Testis (tissue), 3 donors: Measurements from ENCODE around the gene DNAJC11. TPM values are rescaled to one million over a fixed set of nuclear protein-coding genes. Genes with fewer than 3 reads are reported as not detected.

Source experiments
- DNase-seq: peaks from one replicate; pipeline ENCODE4 v3.0.0-alpha.2; 2019
- H3K27ac ChIP-seq, 2 donors: fragments of 200-600 bp; sonication (generic); one replicate each; pipeline ENCODE4 v1.5.1; 2019
- H3K27me3 ChIP-seq: fragments of 200-600 bp; sonication (generic); one replicate; pipeline ENCODE4 v1.5.1; 2019
- H3K36me3 ChIP-seq: fragments of 200-600 bp; sonication (generic); one replicate; pipeline ENCODE4 v1.5.1; 2017; ENCODE audit warnings: low read depth; ENCODE audit errors: missing control alignments
- H3K4me1 ChIP-seq: fragments of 200-600 bp; sonication (generic); one replicate; pipeline ENCODE4 v1.5.1; 2019
- H3K4me3 ChIP-seq, 2 donors: fragments of 200-600 bp; sonication (generic); one replicate each; pipeline ENCODE4 v1.5.1; 2017 to 2019
- H3K9me3 ChIP-seq: fragments of 200-600 bp; sonication (generic); one replicate; pipeline ENCODE4 v1.5.1; 2017
- POLR2A ChIP-seq: fragments of 450-650 bp; IDR thresholded peaks from one replicate; pipeline ENCODE4 v1.6.1; 2017; ENCODE audit warnings: antibody characterized with exemption, mild to moderate bottlenecking, moderate library complexity
- WGBS, 2 donors: methylation state at CpG; one replicate each; pipeline ENCODE4 v1.1.5; 2018; 5-methylcytosine and 5-hydroxymethylcytosine counted together
- intact Hi-C: fragments of 100-400 bp; cut with DNase I; formaldehyde crosslinking; loops from one replicate; pipeline ENCODE4 v1.15.1; 2023; ENCODE audit warnings: low total_unique reads
- polyA plus RNA-seq: library from polyadenylated mRNA; stranded (reverse); fragments of 350-450 nt; fragmentation: Illumina TruSeq; extraction: RNeasy Lipid Tissue Mini Kit (QIAGEN cat#74804); gene quantifications from one replicate; pipeline ENCODE4 v1.2.3, GENCODE V29; 2014; ENCODE audit warnings: low read depth, low replicate concordance; ENCODE audit not compliant: insufficient read depth
- total RNA-seq, 2 donors: library from RNA; depleted of rRNA; stranded (reverse); fragments of >200 nt; gene quantifications; one replicate each; pipeline ENCODE4 v1.2.3, GENCODE V29; 2016
- TF ChIP-seq, protein P1 (sequence below), 3 experiments: fragments of 450-650 bp in 2 of 3; fragments of 200-600 bp in 1 of 3; sonication (generic) in 1 of 3; IDR thresholded peaks; one replicate each; pipeline ENCODE4 v1.5.1; 2016 to 2019; ENCODE audit warnings: antibody characterized with exemption in 3 of 3, mild to moderate bottlenecking in 2 of 3, moderate library complexity in 1 of 3

The DNAJC11 gene
- total and polyA plus RNA-seq, 3 donors from 2014 or later = 41.5 to 53.3 (median 52.7) TPM

DNA sequence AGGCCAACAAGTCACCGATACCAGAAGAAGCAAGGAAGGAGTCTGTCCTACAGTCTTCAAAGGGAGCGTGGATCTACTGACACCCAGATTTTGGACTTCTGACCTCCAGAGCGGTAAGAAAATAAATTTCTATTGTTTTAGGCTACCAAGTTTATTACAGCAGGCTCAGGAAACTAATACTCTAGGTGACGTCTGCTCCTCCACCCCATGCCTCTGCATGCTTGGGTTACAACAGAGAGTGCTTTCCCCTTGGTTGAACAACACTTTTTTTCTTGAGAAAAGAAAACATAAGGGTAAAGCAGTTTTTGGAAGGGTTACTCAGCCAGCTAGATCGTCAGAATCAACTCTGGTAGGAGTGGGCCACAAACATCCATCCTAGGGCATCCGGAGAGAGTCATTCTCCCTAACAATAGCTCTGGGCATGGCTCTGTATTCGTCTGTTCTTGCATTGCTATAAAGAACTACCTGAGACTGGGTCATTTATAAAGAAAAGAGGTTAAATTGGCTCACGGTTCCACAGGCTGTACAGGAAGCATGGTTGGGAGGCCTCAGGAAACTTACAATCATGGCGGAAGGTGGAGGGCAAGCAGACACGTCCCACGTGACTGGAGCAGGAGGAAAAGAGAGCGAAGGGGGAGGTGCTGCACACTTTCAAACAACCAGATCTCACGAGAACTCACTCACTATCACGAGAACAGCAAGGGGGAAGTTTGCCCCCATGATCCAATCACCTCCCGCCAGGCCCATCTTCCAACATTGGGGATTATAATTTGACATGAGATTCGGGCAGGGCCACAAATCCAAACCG lies 22.2 kb upstream of the DNAJC11 start:
- H3K4me1 ChIP-seq = peaks cover 6% of the 10 kb centered on the region
- intact Hi-C loops = loop anchor here (10.0 kb wide), 2 partner anchors 351 to 491 kb away; no protein-coding TSS in a partner anchor
- H3K9me3 ChIP-seq = no peaks in the 10 kb centered on the region
- no peaks in the 10 kb centered on the region for H3K36me3 ChIP-seq
- H3K27ac ChIP-seq = no peak overlapping the region
- 74 to 86% methylated on average over 17 of the region's 17 CpGs for WGBS, 2 donors
- no peak for TF ChIP-seq POLR2A
- TF ChIP-seq, protein P1, sequence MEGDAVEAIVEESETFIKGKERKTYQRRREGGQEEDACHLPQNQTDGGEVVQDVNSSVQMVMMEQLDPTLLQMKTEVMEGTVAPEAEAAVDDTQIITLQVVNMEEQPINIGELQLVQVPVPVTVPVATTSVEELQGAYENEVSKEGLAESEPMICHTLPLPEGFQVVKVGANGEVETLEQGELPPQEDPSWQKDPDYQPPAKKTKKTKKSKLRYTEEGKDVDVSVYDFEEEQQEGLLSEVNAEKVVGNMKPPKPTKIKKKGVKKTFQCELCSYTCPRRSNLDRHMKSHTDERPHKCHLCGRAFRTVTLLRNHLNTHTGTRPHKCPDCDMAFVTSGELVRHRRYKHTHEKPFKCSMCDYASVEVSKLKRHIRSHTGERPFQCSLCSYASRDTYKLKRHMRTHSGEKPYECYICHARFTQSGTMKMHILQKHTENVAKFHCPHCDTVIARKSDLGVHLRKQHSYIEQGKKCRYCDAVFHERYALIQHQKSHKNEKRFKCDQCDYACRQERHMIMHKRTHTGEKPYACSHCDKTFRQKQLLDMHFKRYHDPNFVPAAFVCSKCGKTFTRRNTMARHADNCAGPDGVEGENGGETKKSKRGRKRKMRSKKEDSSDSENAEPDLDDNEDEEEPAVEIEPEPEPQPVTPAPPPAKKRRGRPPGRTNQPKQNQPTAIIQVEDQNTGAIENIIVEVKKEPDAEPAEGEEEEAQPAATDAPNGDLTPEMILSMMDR (IDR thresholded peaks at IDR 0.05) = no peak
- DNase-seq = no peak
- no peaks in the 10 kb centered on the region for H3K27me3 ChIP-seq
- H3K4me3 ChIP-seq = no peak overlapping the region

- Histone ChIP-seq H3K4me1 (no peaks in the 10 kb centered on the region), H3K4me3 (no peak overlapping the region), H3K9me3 (no peaks in the 10 kb centered on the region), H3K36me3 (no peaks in the 10 kb centered on the region), H3K27me3 (no peaks in the 10 kb centered on the region), H3K27ac (no peak overlapping the region)
- intact Hi-C loops = no loop called here
- no peak for DNase-seq
- 90 to 100% methylated on average over 1 of the region's 1 CpG for WGBS, 2 donors
- TF ChIP-seq, protein P1 (IDR thresholded peaks at IDR 0.05) = no peak
- no peak for TF ChIP-seq POLR2A
These were observed 9.6 kb upstream of the DNAJC11 start for GRCh38 chr1:6711174-6711573.

GRCh38 chr1:6704746-6705145 lies 3.1 kb upstream of the DNAJC11 start:
- H3K36me3 ChIP-seq = no peaks in the 10 kb centered on the region
- H3K4me1 ChIP-seq = peaks cover 7% of the 10 kb centered on the region
- TF ChIP-seq POLR2A = no peak
- TF ChIP-seq, protein P1 (IDR thresholded peaks at IDR 0.05) = no peak
- intact Hi-C loops = no loop called here
- no peak overlapping the region for H3K27ac ChIP-seq
- no peaks in the 10 kb centered on the region for H3K9me3 ChIP-seq
- no peak overlapping the region for H3K4me3 ChIP-seq
- WGBS, 2 donors = 91 to 98% methylated on average over 6 of the region's 6 CpGs
- no peak for DNase-seq
- H3K27me3 ChIP-seq = no peaks in the 10 kb centered on the region

- no peak for TF ChIP-seq POLR2A
- TF ChIP-seq, protein P1 (IDR thresholded peaks at IDR 0.05) = no peak
- 80 to 83% methylated on average over 4 of the region's 4 CpGs for WGBS, 2 donors
- no peaks in the 10 kb centered on the region for H3K36me3 ChIP-seq
- H3K27ac ChIP-seq = no peak overlapping the region
- no peaks in the 10 kb centered on the region for H3K9me3 ChIP-seq
- no peak for DNase-seq
- no peaks in the 10 kb centered on the region for H3K27me3 ChIP-seq
- intact Hi-C loops = no loop called here
- H3K4me1 ChIP-seq = peaks cover 7% of the 10 kb centered on the region
- no peak overlapping the region for H3K4me3 ChIP-seq
These were observed 1.4 kb upstream of the DNAJC11 start for GRCh38 chr1:6703016-6703415.
